K562 (cell line): Measurements from ENCODE around the gene ETS2. TPM values are rescaled to one million over a fixed set of nuclear protein-coding genes. Genes with fewer than 3 reads are reported as not detected.

ENCODE experiments used
- ATAC-seq: fragments of 200-7000 bp; cut with Tn5 transposase; 3 replicates; pipeline ENCODE4 v1.9.1; 2020; ENCODE audit warnings: moderate library complexity
- BruUV-seq: library from RNA; stranded (reverse); fragments of 400-500 nt; replicated peaks from 2 replicates; lab custom pipeline; 2021; lab: Mats Ljungman, UMichigan
- CTCF ChIA-PET: fragments of 300-600 bp; formaldehyde crosslinking; extraction: SDS; loops from one replicate; lab custom pipeline; 2021; ENCODE audit warnings: low intra/inter-chr PET ratio; lab: Yijun Ruan, JAX
- POLR2A ChIA-PET: fragments of 300-600, 350-650 bp; sonication (Branson Sonifier 250); formaldehyde crosslinking; extraction: SDS; loops from one replicate; lab custom pipeline; 2021; ENCODE audit warnings: antibody characterized with exemption, inconsistent platforms; lab: Yijun Ruan, JAX
- DNase-seq, 4 experiments: peaks; one replicate each; pipeline versions ENCODE4 v3.0.0 to v3.0.0-alpha.2; 2011 to 2018; ENCODE audit warnings: low spot score in 3 of 4, mixed read lengths in 3 of 4; ENCODE audit errors: extremely low read depth in 1 of 4
- FAIRE-seq: peaks from 2 replicates; lab custom pipeline; 2011; peaks lifted over from hg19 to GRCh38; lab: Jason Lieb, UNC
- H2AFZ ChIP-seq: 2 replicates; pipeline ENCODE4 v1.6.0; 2011; ENCODE audit warnings: low read depth, low read length, control low read depth, inconsistent platforms
- H3K27ac ChIP-seq: fragments of 200-600 bp; 3 replicates; pipeline ENCODE4 v1.8.0; 2011; ENCODE audit warnings: low read depth, mild to moderate bottlenecking, control low read depth, inconsistent platforms, low read length, moderate library complexity, mixed read lengths; ENCODE audit errors: extremely low read depth
- H3K27me3 ChIP-seq, 2 experiments: fragments of 300-600 bp in 1 of 2; 2 replicates in 1 of 2; 3 replicates in 1 of 2; pipeline versions ENCODE4 v1.6.0 to v1.8.0; 2011; ENCODE audit warnings: inconsistent platforms in 2 of 2, low read length in 2 of 2, mild to moderate bottlenecking in 1 of 2, mixed read lengths in 1 of 2, moderate library complexity in 1 of 2; ENCODE audit not compliant: control insufficient read depth in 2 of 2, insufficient read depth in 2 of 2
- H3K36me3 ChIP-seq: fragments of 300-600 bp; 3 replicates; pipeline ENCODE4 v1.8.0; 2011; ENCODE audit warnings: mild to moderate bottlenecking, low read length, inconsistent platforms; ENCODE audit not compliant: control insufficient read depth, insufficient read depth
- H3K4me1 ChIP-seq, 2 experiments: fragments of 200-600 bp in 1 of 2; replicated peaks in 1 of 2; 2 replicates in 1 of 2; 3 replicates in 1 of 2; pipeline versions ENCODE4 v1.5.1 to v1.8.0; 2011; ENCODE audit warnings: inconsistent platforms in 2 of 2, low read length in 2 of 2, mild to moderate bottlenecking in 1 of 2, mixed read lengths in 1 of 2, moderate library complexity in 1 of 2; ENCODE audit not compliant: control insufficient read depth in 2 of 2, insufficient read depth in 2 of 2
- H3K4me2 ChIP-seq: 2 replicates; pipeline ENCODE4 v1.6.1; 2011; ENCODE audit warnings: low read length, control low read depth, inconsistent platforms, mixed read lengths; ENCODE audit not compliant: insufficient read depth
- H3K4me3 ChIP-seq: fragments of 200-600 bp; sonication (generic), shearing (Covaris generic); 2 replicates; pipeline ENCODE4 v1.5.1; 2016; ENCODE audit warnings: control low read depth, inconsistent platforms
- H3K79me2 ChIP-seq: fragments of 200-600 bp; 3 replicates; pipeline ENCODE4 v1.8.0; 2011; ENCODE audit warnings: low read length, inconsistent platforms; ENCODE audit not compliant: control insufficient read depth, insufficient read depth
- H3K9ac ChIP-seq, 2 experiments: 2 replicates each; pipeline versions ENCODE4 v1.6.0 to v1.6.1; 2011; ENCODE audit warnings: low read depth in 2 of 2, low read length in 2 of 2, control low read depth in 1 of 2, inconsistent platforms in 1 of 2, mild to moderate bottlenecking in 1 of 2, mixed read lengths in 1 of 2; ENCODE audit not compliant: insufficient read depth in 1 of 2
- H3K9me1 ChIP-seq: one replicate; pipeline ENCODE4 v1.6.0; 2011; ENCODE audit warnings: inconsistent platforms, mild to moderate bottlenecking, low read length, moderate library complexity; ENCODE audit not compliant: control insufficient read depth, insufficient read depth
- H3K9me3 ChIP-seq: replicated peaks from 2 replicates; pipeline ENCODE4 v1.5.1; 2011; ENCODE audit warnings: low read depth, low read length, inconsistent platforms; ENCODE audit not compliant: control insufficient read depth, insufficient read depth
- H4K20me1 ChIP-seq: replicated peaks from 2 replicates; pipeline ENCODE4 v1.6.1; 2011; ENCODE audit warnings: low read length, inconsistent platforms, mixed read lengths; ENCODE audit not compliant: control insufficient read depth, insufficient read depth
- BRD9 ChIP-seq: fragments of 450-650 bp; IDR thresholded peaks from 2 replicates; pipeline ENCODE4 v1.6.1; 2018; ENCODE audit warnings: low read depth; ENCODE audit not compliant: partially characterized antibody
- ELF2 ChIP-seq: fragments of 250-450 bp; sonication (Bioruptor Pico); IDR thresholded peaks from 2 replicates; pipeline ENCODE4 v1.5.0; 2021; ENCODE audit warnings: mild to moderate bottlenecking
- MYC ChIP-seq, 2 experiments: fragments of 250-450 bp in 1 of 2; sonication (Bioruptor Pico) in 1 of 2; IDR thresholded peaks; 2 replicates each; pipeline versions ENCODE4 v1.5.1 to v1.6.1; 2012 to 2021; ENCODE audit warnings: low read depth in 2 of 2, borderline replicate concordance in 1 of 2, improper control_type of control experiment in 1 of 2, low read length in 1 of 2, mild to moderate bottlenecking in 1 of 2, moderate library complexity in 1 of 2
- SMAD4 ChIP-seq: fragments of 250-450 bp; sonication (Bioruptor Pico); conservative IDR thresholded peaks from 2 replicates; pipeline ENCODE4 v1.8.0; 2021; ENCODE audit warnings: inconsistent platforms, mild to moderate bottlenecking, moderate library complexity
- ZBTB26 ChIP-seq: fragments of 450-650 bp; formaldehyde crosslinking; IDR thresholded peaks from 2 replicates; pipeline ENCODE4 v1.4.0; 2022; ENCODE audit warnings: missing genetic modification characterization
- ZNF512 ChIP-seq: IDR thresholded peaks from 2 replicates; pipeline ENCODE4 v1.6.1; 2016; ENCODE audit warnings: missing genetic modification characterization, missing compliant biosample characterization
- ZNF609 ChIP-seq: sonication (generic); formaldehyde crosslinking; IDR thresholded peaks from 2 replicates; pipeline ENCODE4 v1.8.1; 2023; ENCODE audit warnings: missing genetic modification reagents, mild to moderate bottlenecking, borderline replicate concordance
- WGBS: fragments of 100-300 bp; shearing (Covaris generic); methylation state at CpG from one replicate; pipeline ENCODE4 v1.1.6; 2016; ENCODE audit warnings: low coverage, mixed read lengths; ENCODE audit not compliant: insufficient coverage; ENCODE audit errors: missing lambda C conversion rate; 5-methylcytosine and 5-hydroxymethylcytosine counted together
- in situ Hi-C: fragments of 300-500 bp; cut with MboI; formaldehyde crosslinking; loops from 4 replicates; pipeline ENCODE4 v1.15.0; 2018; ENCODE audit warnings: inconsistent platforms, mixed read lengths
- intact Hi-C: fragments of 100-400 bp; cut with micrococcal nuclease; formaldehyde crosslinking; loops from 2 replicates; pipeline ENCODE4 v1.14.2; 2022
- polyA plus RNA-seq, 8 experiments: library from polyadenylated mRNA; depleted of rRNA in 4 of 8; stranded (reverse) in 5 of 8; unstranded in 3 of 8; fragments of >200 nt; fragmentation: Nextera tagmentation in 2 of 8; fragmentation: Illumina TruSeq in 1 of 8; extraction: Ambion mirVana in 2 of 8; extraction: Trizol in 1 of 8; gene quantifications; 2 replicates each; pipeline versions ENCODE4 v1.2.1 to v1.2.3, GENCODE V29; 2011 to 2014; ENCODE audit warnings: inconsistent platforms in 1 of 8, missing spikeins in 1 of 8
- total RNA-seq, 7 experiments: library from RNA; depleted of rRNA in 6 of 7; stranded (reverse); fragments of >200 nt in 6 of 7; fragmentation: Illumina TruSeq in 2 of 7; extraction: Trizol in 2 of 7; gene quantifications; 2 replicates each; pipeline versions ENCODE4 v1.2.1 to v1.2.3, GENCODE V29; 2011 to 2021; ENCODE audit warnings: low replicate concordance in 1 of 7
- TF ChIP-seq, protein P1 (sequence below): fragments of 200-800 bp; sonication (Bioruptor generic); IDR thresholded peaks from 2 replicates; pipeline ENCODE4 v1.6.1; 2017; ENCODE audit warnings: missing genetic modification characterization, missing compliant biosample characterization

Gene ETS2
- total and polyA plus RNA-seq, 9 of the 15 experiments (the other 6 are each of a cell fraction or from before 2014, with no cell fraction given), result 1.7 to 24.4 (median 12.2) TPM

- 0 out of 2 replicates have a peak overlapping the region, but pooled peaks have one; percentile 2 for H3K4me2 ChIP-seq
- FAIRE-seq (no peak), ATAC-seq (peak; percentile 11; the same call in 1 of the 3 replicates), DNase-seq (no peak)
- no peak for TF ChIP-seq ZNF609 (CRISPR knock-in tag)
- TF ChIP-seq, protein P1, sequence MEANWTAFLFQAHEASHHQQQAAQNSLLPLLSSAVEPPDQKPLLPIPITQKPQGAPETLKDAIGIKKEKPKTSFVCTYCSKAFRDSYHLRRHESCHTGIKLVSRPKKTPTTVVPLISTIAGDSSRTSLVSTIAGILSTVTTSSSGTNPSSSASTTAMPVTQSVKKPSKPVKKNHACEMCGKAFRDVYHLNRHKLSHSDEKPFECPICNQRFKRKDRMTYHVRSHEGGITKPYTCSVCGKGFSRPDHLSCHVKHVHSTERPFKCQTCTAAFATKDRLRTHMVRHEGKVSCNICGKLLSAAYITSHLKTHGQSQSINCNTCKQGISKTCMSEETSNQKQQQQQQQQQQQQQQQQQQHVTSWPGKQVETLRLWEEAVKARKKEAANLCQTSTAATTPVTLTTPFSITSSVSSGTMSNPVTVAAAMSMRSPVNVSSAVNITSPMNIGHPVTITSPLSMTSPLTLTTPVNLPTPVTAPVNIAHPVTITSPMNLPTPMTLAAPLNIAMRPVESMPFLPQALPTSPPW (CRISPR knock-in tag), result peak; percentile 11; the same call in 1 of the 2 replicates
- TF ChIP-seq MYC (IDR thresholded peaks at IDR 0.05; ENCODE audit: low read depth, low read length), result 0 out of 2 replicates have a peak, but pooled peaks have one; percentile 5
- TF ChIP-seq MYC (CRISPR knock-in tag; IDR thresholded peaks at IDR 0.05; ENCODE audit: borderline replicate concordance, low read depth), result no peak
- TF ChIP-seq SMAD4 (CRISPR knock-in tag), result 0 out of 2 replicates have a peak, but pooled peaks have one; percentile 16
- TF ChIP-seq ZBTB26 (CRISPR knock-in tag), result no peak
- no peak for TF ChIP-seq ELF2
- TF ChIP-seq ZNF512 (tag), result 0 out of 2 replicates have a peak, but pooled peaks have one; percentile 0
- peak; percentile 6 for TF ChIP-seq BRD9
- H4K20me1 ChIP-seq, result no peaks in the 10 kb centered on the region
- H3K9me1 ChIP-seq, result no peaks in the 10 kb centered on the region
- in situ Hi-C loops (no loop called here), intact Hi-C loops (loop anchor here (5.0 kb wide), 1 partner anchor 44 kb away; the partner anchor contains the start of gene ETS2)
- peak overlapping the region; percentile 59 for H3K27ac ChIP-seq
- H2AFZ ChIP-seq, result peak overlapping the region; percentile 78
- H3K36me3 ChIP-seq, result no peaks in the 10 kb centered on the region
- BruUV-seq, result no TSS peak
- CTCF ChIA-PET, result no interaction called here
- H3K79me2 ChIP-seq, result no peaks in the 10 kb centered on the region
- POLR2A ChIA-PET, result interaction anchor here (0.9 to 3.6 kb wide), 3 partner anchors 11 to 12 kb away, joined by 4 to 12 read pairs (median 5); no protein-coding TSS in a partner anchor
- no peaks in the 10 kb centered on the region for H3K27me3 ChIP-seq
- peaks cover 25 to 49% of the 10 kb centered on the region in 2 experiments for H3K4me1 ChIP-seq
- H3K4me3 ChIP-seq, result no peak overlapping the region
- H3K9ac ChIP-seq, result no peak overlapping the region; a peak in 1 of 4 replicates
- H3K9me3 ChIP-seq, result no peaks in the 10 kb centered on the region
- 64% methylated on average over 1 of the region's 1 CpG for WGBS
Observed at GRCh38 chr21:38851101-38851500, 45.4 kb downstream of the ETS2 start.
